ENCODE measurements around the gene PRKAR2B.
"Not testable (repeated sequence)": the region's sequence is repeated elsewhere in the genome, so short reads cannot be mapped to it uniquely, and the experiment has no call there.

The PRKAR2B gene

DNA sequence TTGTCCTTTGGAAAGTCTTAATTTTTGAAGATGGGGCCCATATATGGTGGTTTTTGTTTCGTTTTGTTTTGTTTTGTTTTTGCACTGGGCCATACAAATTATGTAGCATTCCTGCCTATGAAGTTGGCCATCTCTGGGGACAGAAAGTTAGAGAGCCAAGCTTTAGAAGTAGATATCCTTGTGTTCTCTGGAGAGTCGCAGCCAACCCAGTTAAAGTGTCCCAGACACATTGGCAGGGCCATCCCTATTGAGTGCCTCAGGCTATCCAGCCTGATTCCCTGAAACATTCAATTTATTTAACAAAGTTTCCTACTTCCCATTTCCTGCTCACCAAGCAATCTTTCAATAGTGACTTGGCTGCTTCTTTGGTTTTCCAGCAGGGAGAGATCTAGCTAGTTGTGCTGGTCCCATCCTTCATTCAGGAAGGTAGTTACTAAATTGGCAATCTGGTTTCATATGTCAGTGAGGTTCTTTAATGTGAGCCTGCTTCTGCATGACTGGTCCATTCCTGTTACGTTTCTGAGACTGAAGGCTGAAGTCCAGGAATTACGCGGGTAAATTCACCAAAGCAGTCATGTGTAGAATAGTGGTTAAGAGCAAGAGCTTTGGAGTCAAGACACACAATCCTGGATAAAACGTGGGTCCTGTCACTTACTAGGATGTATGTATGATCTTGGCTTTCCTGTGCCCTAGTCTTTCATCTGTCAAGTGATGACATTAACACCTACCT is 75.0 kb downstream of the PRKAR2B start:
- DNase-seq (ENCODE audit: low spot score), result peak; percentile 68

- no peak for DNase-seq (ENCODE audit: low spot score)
Measured at GRCh38 chr7:107122486-107122911, 78.0 kb downstream of the PRKAR2B start.

- DNase-seq (ENCODE audit: low spot score), result no peak
Measured at GRCh38 chr7:107123392-107123791, 78.9 kb downstream of the PRKAR2B start.

DNA sequence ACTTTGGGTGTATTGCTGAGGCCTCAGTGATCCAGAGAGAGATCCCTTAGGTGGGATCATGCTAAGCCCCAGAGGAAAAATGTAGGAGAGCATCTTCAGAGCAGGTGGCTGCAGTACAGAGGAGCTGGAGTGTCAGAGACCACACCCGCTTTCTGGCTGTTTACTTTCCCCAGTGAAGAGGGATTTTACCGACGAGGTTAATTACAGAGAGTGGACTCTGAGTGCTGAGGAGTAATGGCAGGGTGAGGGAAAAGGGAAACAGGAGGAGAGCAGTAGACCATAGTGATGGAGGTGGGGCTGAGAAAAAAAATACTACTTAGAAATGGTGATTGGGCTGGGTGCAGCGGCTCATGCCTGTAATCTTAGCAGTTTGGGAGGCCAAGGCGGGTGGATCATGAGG is 81.0 kb downstream of the PRKAR2B start:
- DNase-seq (ENCODE audit: low spot score), result no peak

- no peak for DNase-seq (ENCODE audit: low spot score)
Measured at GRCh38 chr7:107128217-107128616, 83.7 kb downstream of the PRKAR2B start.

DNA sequence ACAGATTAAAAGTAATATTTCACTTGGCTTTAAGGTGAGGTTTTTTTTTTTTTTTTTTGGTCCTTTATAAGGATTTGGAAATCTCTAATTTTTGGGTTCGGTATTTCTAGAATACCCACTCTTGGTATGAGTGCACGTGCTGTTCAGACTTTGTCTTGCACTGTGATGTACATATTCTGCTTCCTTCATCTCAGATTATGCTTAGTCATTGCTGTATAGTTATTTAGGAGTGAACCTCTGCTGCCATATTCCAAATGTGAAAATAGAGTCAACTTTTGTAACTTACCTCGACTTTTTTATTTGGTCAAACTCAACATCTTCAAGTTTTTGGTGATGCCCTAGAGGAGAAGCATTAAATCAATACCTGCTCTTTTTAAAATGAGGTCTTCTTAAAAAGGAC is 84.2 kb downstream of the PRKAR2B start:
- no peak for DNase-seq (ENCODE audit: low spot score)

GRCh38 chr7:107130487-107131220 is 86.1 kb downstream of the PRKAR2B start:
- DNase-seq (ENCODE audit: low spot score), result no peak

- no peak for DNase-seq (ENCODE audit: low spot score)
Measured at GRCh38 chr7:107133396-107133795, 88.9 kb downstream of the PRKAR2B start.

- DNase-seq (ENCODE audit: low spot score), result no peak
Measured at GRCh38 chr7:107138696-107139420, 94.4 kb downstream of the PRKAR2B start.

- DNase-seq (ENCODE audit: low spot score), result not testable (repeated sequence)
Measured at GRCh38 chr7:107143875-107144274, 99.4 kb downstream of the PRKAR2B start.

GRCh38 chr7:107145067-107145838 is 100.7 kb downstream of the PRKAR2B start:
- DNase-seq (ENCODE audit: low spot score), result no peak

DNA sequence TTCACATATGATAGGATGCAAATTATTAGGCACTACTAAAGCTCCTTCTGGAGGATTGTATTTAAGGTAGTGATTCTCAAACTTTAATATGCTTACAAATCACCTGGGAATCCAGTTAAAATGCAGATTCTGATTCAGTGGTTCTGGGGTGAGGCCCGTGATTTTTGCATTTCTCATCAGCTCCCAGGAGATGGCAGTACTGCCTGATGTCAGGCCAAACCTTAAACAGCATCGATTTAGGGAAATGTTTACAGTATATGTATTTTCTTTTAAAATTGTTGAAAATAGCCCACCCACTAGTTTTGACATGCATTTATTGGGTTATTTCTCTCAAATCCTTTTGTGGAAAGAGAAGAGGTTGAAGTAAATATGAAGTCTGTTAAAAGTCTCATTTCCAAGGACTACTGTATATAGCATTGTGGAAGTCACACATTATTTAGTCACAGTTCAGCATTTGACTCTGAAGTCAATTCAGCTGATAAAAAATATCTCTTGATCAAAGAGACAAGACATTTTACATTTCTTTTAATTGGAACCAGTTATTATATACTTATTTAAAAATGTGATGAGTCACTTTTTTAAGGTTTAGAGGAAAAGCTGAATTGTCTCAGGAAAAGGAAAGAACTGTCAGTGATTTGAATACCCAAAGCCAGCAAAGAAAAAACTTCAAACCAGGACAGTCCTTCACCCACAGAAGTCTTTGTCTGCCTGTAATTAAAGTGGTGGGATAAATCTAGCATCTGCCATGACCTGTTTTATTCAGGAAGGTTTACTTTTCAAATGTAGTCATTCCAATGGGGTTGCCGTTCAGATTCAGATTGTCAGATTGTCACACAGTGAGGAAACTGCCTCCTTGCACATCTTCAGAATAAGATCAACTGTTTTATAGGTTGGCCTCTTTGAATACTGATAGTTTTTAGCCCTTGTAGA is 103.2 kb downstream of the PRKAR2B start:
- peak; percentile 43 for DNase-seq (ENCODE audit: low spot score)

DNA sequence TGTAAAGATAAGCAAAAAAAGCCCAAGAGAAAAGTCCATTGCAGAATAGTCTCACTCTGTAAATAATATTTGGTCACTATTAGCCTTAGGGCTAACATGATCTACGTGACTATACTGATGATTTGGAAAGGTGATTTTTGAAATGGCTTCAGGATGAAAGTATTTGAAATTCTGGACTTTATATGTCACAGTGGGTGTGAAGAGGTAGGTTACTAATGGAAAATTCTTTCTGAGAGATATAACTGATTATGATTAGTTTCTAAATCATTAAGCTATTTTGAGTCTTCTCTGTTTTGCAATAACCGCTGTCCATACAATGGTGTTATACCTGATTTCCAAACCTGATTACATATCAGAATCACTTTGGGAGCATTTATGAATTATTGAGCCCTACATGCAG is 104.2 kb downstream of the PRKAR2B start:
- DNase-seq (ENCODE audit: low spot score), result no peak

DNA sequence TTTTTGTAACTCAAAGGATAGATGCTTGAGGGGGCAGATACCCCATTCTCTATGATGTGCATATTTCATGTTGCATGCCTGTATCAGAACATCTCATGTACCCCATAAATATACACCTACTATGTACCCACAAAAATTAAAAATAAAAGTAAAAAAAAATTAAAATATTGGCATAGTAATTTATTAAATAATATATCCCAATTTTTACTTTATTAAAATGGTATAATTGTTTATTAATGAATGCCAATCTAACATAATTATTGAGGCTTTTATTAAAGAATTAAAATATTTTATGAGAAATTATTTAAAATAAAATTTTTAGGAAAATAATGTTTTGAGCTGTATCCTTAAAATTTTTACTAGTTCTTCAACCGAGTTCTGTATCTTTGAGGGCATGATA is 105.4 kb downstream of the PRKAR2B start:
- DNase-seq (ENCODE audit: low spot score), result no peak

GRCh38 chr7:107150375-107151073 is 106.0 kb downstream of the PRKAR2B start:
- DNase-seq (ENCODE audit: low spot score), result peak; percentile 69

GRCh38 chr7:107151538-107151937 is 107.0 kb downstream of the PRKAR2B start:
- DNase-seq (ENCODE audit: low spot score), result no peak

GRCh38 chr7:107152011-107152410 is 107.5 kb downstream of the PRKAR2B start:
- peak; percentile 74 for DNase-seq (ENCODE audit: low spot score)

DNA sequence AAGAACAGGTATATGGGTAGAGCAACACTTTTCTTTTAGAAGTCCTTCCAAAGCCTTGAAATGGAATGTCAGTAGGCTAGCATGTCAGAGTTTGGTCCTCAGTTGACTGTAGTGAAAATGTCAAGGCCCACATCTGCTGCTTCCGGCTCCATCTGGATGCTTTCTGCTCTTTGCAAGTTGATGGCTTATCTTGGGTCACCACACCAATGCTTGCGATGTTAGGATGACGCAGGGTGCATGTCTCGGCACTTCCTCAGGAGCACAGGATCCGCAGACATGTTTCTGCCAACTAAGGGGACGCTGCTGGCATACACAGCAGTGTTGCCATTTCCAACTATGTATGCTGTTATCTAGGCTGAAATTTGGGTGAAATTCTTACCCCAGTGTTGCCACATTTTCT is 110.3 kb downstream of the PRKAR2B start:
- no peak for DNase-seq (ENCODE audit: low spot score)

- DNase-seq (ENCODE audit: low spot score), result not testable (repeated sequence)
Measured at GRCh38 chr7:107155726-107156125, 111.2 kb downstream of the PRKAR2B start.

GRCh38 chr7:107157091-107157490 is 112.6 kb downstream of the PRKAR2B start:
- no peak for DNase-seq (ENCODE audit: low spot score)
